Erythroblast (primary cell): ENCODE results near the gene TPD52L1.
A peak's percentile ranks its signal among the peaks of the same experiment; 100 is the strongest.
"Not testable (repeated sequence)": the region's sequence is repeated elsewhere in the genome, so short reads cannot be mapped to it uniquely, and the experiment has no call there.

Experiments
- DNase-seq, 2 experiments: peaks; one replicate each; lab custom pipeline; 2025; lab: John Stamatoyannopoulos, UW
- GATA1 ChIP-seq: IDR thresholded peaks from 2 replicates; pipeline ENCODE4 v1.6.1; 2011; ENCODE audit warnings: low read depth, mild to moderate bottlenecking, control low read depth, low read length, moderate library complexity
- POLR2A ChIP-seq: IDR thresholded peaks from 2 replicates; pipeline ENCODE4 v1.6.1; 2011; ENCODE audit warnings: mild to moderate bottlenecking, low read length

Gene TPD52L1

DNA sequence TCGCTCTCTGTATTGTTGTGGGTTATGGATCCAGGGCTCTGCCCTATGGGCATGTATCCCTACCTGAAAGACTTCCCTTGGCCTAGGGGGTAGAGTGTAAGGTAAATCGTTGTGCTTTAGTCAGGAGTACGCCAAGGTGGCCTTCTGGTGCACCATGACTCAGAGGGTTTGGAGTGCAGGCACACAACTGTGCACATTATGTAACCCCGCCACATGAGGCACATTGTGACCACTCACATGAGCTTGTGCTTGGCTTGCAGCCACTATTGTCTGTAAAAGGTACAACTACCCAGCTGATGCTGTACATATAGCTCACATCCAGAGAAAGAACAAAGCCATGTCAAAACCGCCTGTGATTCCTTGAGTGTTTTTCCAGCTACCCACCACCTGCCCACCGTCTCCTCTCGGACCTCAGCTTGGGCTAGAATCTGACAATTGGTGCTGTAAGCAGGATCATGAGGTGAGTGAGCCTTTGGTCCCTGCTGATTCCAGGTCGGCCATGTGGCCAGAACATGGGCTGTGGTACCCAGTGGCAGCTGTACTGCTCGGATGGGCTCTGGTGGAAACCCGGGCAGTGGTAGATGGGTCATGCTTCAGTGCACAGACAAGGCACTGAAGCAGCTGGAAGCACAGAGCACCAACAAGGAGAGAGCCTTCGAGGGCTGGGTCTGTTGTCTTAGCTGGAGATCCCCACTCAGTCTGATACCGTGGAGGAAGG, 114.4 kb downstream of the TPD52L1 start:
- TF ChIP-seq POLR2A (no peak), GATA1 (no peak)
- DNase-seq: no peak

DNA sequence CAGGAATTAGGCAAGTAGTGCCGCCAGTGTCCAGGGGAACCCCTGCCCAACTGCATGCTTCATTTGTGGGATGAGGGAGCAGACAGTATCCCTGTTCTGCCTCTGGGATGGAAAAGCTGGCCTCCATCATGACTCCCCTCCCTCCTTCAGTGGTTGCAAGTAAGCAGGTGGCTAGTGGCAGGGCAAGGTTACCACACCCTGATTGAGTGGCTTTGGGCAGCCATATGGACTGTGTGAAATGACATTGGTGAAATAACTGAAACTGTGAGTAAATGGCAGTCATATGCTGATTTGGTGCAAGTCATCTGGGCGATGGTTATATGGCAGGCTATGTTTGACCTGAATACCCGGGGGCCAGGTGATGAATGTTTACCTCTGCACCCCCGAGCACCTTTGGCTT, 115.2 kb downstream of the TPD52L1 start:
- no peak for DNase-seq
- TF ChIP-seq POLR2A (no peak), GATA1 (no peak)

DNA sequence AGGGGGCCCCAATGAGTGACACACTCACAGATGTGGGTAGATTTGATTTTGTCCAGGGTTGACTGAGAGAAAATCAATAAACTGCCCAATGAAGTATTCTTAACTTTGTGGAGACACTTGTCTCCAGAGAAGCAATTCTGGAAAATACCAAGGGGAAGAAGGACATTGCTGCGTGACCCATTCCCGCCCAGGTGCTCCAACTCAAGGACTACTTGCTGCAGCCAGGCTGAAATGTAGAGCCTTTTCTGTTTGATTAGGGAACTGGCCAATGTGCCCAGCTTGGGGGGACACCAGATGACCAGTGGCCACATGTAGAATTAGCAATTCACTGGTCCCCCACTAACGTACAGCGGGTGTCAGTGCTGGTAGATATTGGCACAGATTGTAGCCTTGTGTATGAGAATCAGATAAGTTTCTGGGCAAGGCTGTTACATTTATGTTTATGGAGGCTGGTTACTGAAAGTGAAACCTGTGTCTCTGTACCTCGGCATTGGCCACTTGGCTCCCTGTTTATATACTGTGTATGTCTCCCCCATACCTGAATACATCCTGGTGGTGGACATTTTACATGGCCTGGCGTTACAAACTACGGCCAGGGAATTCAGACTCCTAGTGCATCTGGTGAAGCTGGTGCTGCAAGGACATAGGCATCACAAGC, 115.9 kb downstream of the TPD52L1 start:
- no peak for DNase-seq
- TF ChIP-seq GATA1 (no peak), POLR2A (no peak)

DNA sequence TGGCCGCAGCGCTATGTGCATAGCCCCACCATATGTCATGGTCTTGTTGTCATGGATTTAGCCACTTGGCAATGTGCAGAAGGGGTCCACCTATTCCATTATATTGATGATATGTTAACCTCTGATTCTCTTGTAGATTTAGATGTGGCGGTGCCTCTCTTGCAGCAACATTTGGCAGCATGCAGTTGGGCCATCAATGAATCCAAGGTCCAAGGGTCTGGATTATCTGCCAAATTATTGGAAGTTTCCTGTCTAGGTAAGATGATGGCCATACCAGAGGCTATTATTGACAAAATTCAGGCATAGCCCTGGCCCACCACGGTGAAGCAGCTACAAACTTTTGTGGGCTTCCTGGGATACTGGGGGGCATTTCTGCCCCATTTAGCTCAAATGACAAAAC, 116.8 kb downstream of the TPD52L1 start:
- no peak for DNase-seq
- no peak for TF ChIP-seq POLR2A
- TF ChIP-seq GATA1: no peak

DNA sequence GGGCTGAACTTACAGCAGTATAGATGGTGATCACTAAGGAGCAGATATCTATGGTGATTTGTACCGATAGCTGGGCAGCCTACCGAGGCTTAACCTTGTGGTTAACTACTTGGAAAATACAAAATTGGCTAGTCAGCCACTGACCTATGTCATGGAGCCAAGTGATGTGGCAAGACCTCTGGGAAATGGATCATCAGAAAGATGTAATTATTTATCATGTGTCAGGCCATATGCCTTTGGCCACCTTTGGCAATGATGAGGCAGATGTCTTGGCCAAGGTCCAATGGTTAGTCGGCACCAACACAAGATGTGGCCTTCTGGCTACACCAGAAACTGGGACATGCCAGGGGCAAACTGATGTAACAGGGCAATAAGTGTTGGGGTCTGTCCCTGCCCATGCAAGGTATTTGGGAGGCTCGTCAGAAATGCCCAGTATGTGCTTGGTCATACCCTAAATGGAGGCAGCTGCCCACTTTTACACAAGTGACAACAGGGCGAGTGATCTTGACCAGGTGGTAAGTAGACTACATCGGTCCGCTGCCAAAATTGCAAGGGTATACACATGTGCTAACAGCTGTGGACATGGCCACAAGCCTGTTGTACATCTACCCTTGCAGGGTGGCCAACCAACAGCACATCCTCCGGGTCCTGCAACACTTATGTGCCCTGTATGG, 118.0 kb downstream of the TPD52L1 start:
- DNase-seq: peak in 1 of 2 experiments; percentile 5
- no peak for TF ChIP-seq POLR2A
- no peak for TF ChIP-seq GATA1

DNA sequence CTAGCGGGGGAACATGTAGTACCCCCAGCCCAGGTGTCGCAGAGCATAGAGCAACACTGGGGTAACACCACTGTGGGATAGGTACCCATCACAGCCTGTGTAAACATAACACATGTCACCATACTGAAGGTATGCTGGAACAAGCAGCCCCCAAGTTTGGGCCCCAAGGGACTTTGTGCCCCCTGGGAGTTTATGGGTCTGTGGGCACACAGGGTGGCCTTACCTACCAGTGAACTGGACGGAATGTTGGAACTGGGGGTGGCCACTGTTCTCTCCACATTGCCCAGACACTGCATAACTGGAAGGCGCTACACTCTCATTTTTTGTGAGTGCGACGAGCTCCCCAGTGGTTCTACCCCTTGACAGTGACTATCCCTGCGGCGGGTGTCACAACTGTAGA, 119.7 kb downstream of the TPD52L1 start:
- no peak for DNase-seq
- TF ChIP-seq POLR2A: no peak
- TF ChIP-seq GATA1: no peak

DNA sequence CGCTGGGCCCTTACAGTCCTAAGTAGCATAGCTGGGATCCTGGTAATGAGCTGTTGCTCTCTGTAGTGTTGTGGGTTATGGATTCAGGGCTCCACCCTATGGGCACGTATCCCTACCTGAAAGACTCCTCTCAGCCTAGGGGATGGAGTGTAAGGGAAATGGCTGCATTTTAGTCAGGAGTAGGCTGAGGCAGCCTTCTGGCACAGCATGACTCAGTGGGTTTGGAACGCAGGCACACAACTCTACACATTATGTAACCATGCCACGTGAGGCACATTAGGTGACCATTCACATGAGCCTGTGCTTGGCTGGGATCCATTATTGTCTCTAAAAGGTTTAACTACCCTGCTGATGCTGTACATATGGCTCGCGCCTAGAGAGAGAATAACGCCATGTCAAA, 120.4 kb downstream of the TPD52L1 start:
- TF ChIP-seq GATA1 (no peak), POLR2A (no peak)
- no peak for DNase-seq

DNA sequence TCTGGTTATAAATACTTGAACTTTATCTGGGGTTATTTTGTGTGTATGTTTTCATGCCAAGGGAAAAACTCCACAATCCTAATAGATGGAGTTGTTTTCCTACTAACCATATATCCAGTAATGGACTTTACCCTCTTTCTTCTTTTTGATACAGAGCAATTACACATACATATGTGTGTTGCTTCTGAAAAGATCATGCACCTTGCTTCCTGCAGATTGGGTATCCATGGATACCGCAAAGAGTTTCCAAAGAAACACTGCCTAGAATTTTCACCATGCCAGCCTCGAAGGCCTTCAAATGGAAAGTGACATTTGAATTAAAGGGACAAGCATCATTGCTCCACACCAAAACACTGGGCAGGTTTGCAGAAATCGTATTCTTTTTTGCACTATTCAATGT, 121.4 kb downstream of the TPD52L1 start:
- no peak for TF ChIP-seq POLR2A
- no peak for DNase-seq

DNA sequence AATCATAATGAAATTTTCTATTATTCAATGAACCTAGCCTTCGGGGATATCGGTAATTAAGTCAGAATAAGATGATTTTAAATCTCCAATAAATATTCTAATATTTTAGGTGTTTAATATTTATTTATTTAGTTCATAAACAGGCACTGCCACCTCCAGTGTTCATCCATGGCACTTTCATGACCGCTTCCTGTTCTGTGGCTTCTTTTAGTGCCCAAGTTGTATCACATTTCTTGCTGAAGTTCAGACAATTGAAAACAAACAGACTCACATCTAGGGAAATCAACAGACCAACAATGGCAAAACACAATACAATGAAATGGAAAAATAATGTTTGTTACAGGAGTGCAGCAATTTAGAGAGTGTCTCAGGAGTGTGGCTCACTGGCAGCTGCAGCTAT, 122.2 kb downstream of the TPD52L1 start:
- TF ChIP-seq GATA1 (no peak), POLR2A (no peak)
- DNase-seq: no peak

DNA sequence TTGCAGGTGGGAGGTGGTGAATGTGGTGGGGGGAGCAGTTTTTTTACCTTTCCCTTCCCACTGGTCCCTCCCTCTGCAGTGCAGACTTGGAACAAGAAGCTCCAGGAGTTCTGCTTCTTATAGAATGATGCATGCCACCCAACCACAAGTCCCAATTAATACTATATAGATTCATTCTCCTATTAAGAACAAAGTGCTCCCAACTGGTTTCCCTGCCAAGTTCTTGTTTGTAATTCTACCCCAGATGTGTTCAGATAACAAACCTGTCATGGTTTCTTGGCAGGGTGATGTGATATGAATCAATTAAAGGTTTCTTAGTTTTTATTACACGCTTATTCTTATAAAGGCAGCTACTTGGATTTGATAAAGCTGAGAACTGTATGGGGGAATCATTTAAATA, 124.3 kb downstream of the TPD52L1 start:
- TF ChIP-seq POLR2A: no peak
- no peak for TF ChIP-seq GATA1
- DNase-seq: no peak

DNA sequence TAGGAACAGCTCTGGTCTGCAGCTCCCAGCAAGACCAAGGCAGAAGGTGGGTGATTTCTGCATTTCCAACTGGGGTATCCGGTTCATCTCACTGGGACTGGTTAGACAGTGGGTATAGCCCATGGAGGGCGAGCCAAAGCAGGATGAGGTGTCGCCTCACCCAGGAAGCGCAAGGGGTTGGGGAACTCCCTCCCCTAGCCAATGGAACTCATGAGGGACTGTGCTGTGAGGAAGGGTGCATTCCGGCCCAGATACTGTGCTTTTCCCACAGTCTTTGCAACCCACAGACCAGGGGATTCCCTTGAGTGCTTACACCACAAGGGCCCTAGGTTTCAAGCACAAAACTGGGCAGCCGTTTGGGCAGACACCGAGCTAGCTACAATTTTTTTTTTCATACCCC, 126.4 kb downstream of the TPD52L1 start:
- no peak for TF ChIP-seq GATA1
- no peak for DNase-seq

DNA sequence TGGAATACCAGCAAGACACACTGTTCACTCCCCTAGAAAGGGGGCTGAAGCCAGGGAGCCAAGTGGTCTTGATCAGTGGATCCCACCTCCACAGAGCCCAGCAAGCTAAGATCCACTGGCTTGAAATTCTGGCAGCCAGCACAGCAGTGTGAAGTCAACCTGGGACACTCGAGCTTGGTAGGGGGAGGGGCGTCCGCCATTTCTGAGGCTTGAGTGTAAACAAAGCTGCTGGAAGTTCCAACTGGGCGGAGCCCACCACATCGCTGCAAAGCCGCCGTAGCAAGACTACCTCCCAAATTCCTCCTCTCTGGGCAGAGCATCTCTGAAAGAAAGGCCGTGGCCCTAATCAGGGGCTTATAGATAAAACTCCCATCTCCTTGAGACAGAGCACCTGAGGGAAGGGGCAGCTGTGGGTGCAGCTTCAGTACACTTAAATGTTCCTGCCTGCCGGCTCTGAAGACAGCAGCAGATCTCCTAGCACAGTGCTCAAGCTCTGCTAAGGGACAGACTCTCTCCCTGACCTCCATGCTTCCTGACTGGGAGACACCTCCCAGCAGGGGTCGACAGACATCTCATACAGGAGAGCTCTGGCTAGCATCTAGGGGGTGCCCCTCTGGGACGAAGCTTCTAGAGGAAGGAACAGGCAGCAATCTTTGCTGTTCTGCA, 126.9 kb downstream of the TPD52L1 start:
- not testable (repeated sequence) for DNase-seq

DNA sequence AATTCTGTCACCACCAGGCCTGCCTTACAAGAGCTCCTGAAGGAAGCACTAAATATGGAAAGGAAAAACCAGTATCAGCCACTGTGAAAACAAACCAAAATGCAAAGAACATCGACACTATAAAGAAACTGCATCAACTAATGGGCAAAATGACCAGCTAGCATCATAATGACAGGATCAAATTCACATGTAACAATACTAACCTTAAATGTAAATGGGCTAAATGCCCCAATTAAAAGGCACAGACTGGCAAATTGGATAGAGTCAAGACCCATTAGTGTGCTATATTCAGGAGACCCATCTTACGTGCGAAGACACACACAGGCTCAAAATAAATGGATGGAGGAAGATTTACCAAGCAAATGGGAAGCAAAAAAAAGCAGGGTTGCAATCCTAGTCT, 128.9 kb downstream of the TPD52L1 start:
- DNase-seq: not testable (repeated sequence)

DNA sequence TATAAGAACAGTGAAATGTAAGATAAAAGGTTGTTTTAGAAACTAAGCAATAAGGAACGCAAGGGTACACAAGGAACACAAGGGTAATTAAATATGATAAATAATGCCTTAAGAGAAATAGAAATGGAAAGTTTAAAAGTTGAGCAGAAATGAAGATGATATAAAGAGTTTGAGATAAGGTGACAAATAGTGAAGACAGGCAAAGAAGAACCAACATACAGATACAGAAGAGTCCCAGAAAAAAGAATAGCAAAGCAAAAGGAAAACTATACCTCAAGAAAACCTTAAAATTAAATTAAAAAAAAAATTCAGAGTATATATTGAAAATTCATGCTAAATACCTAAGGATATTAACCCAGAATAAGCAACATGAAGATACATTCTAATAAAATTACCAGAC, 131.8 kb downstream of the TPD52L1 start:
- TF ChIP-seq POLR2A (no peak), GATA1 (no peak)
- peak in 1 of 2 experiments; percentile 13 for DNase-seq

DNA sequence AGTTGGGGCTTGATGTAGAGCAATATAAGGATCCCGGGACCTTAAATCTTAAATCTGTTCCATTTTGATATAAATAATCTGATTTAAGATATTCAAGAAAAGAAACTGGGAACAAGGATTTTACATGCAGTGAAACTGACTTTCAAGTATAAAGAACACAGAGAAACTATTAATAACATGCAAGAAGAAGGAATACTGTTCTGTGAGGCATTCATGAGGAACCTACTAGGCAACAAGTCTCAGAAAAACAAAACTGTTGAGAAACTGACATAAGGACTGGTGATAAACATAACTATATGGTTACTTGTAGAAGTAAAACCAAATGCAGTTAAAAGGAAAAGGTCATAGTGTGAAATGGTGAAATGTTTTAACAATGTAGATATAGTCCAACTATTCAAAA, 132.4 kb downstream of the TPD52L1 start:
- no peak for TF ChIP-seq POLR2A
- no peak for TF ChIP-seq GATA1
- no peak for DNase-seq
